Right atrium auricular region (tissue), 2 donors: Measurements from ENCODE around the gene SPRED2. TPM values are rescaled to one million over a fixed set of nuclear protein-coding genes. Genes with fewer than 3 reads are reported as not detected.

Experiments
- DNase-seq: peaks from one replicate; pipeline ENCODE4 v3.0.0-alpha.2; 2019; ENCODE audit warnings: low spot score
- H3K27ac ChIP-seq, 2 donors: fragments of 200-600 bp; sonication (generic); 1 replicate in 1 of 2; 2 replicates in 1 of 2; pipeline ENCODE4 v1.5.1; 2016 to 2019
- H3K27me3 ChIP-seq, 2 donors: fragments of 200-600 bp; sonication (generic); one replicate each; pipeline versions ENCODE4 v1.5.1 to v1.6.0; 2017 to 2019
- H3K36me3 ChIP-seq: fragments of 200-600 bp; sonication (generic); one replicate; pipeline ENCODE4 v1.5.1; 2016
- H3K4me1 ChIP-seq, 2 donors: fragments of 200-600 bp; sonication (generic); one replicate each; pipeline versions ENCODE4 v1.5.1 to v1.6.0; 2017 to 2019
- H3K4me3 ChIP-seq, 2 donors: fragments of 200-600 bp; sonication (generic); 1 replicate in 1 of 2; 2 replicates in 1 of 2; pipeline ENCODE4 v1.5.1; 2017 to 2019; ENCODE audit warnings: mild to moderate bottlenecking in 1 of 2, moderate library complexity in 1 of 2
- H3K9me3 ChIP-seq, 2 donors: fragments of 200-600 bp; sonication (generic); one replicate each; pipeline ENCODE4 v1.5.1; 2019
- total RNA-seq, 2 donors: library from RNA; depleted of rRNA; stranded (reverse); fragments of >200 nt; gene quantifications; one replicate each; pipeline ENCODE4 v1.1.0, GENCODE V29; 2016
- TF ChIP-seq, protein P1 (sequence below), 2 donors: fragments of 200-600 bp; sonication (generic); IDR thresholded peaks; one replicate each; pipeline ENCODE4 v1.5.1; 2019; ENCODE audit warnings: antibody characterized with exemption in 2 of 2

SPRED2 gene
- total RNA-seq, 2 donors from 2014 or later: 14.7 to 17.3 TPM

DNA sequence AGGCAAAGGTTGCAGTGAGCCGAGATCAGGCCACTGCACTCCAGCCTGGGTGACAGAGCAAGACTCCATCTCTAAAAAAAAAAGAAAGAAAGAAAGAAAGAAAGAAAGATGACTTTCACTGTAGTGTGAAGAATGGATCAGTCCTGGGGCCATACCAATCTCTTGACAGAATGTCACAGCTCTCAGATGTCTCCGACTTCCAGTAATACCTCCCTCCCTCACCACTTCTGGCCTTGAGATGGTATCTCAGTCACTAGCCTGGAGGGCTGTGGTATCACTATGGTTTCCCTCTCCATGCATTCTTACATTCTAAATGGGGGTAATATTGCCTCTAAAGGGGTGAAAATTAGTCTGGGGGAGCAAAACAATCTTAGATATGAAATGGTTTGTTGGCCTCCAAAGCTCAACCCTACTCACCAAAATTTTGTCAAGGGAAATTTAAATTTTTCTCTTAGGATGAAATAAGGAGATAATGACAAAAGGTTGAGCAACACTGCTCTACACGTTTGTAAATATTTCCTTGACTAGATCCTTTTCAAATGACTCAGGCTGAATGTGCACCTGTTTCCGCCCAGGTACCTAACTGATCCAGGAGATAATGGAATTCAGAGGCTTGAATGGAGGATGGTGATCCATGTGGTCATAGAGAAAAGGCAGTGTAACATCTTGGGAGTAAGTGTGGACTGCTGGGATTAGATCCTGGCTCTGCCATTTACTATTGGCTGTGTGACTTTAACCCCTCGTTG is 19.9 kb upstream of the SPRED2 start:
- Histone ChIP-seq H3K4me1 (no peaks in the 10 kb centered on the region), H3K27ac (no peak overlapping the region), H3K36me3 (no peaks in the 10 kb centered on the region), H3K9me3 (no peaks in the 10 kb centered on the region), H3K27me3 (no peaks in the 10 kb centered on the region), H3K4me3 (no peak overlapping the region)
- no peak for DNase-seq
- TF ChIP-seq, protein P1, sequence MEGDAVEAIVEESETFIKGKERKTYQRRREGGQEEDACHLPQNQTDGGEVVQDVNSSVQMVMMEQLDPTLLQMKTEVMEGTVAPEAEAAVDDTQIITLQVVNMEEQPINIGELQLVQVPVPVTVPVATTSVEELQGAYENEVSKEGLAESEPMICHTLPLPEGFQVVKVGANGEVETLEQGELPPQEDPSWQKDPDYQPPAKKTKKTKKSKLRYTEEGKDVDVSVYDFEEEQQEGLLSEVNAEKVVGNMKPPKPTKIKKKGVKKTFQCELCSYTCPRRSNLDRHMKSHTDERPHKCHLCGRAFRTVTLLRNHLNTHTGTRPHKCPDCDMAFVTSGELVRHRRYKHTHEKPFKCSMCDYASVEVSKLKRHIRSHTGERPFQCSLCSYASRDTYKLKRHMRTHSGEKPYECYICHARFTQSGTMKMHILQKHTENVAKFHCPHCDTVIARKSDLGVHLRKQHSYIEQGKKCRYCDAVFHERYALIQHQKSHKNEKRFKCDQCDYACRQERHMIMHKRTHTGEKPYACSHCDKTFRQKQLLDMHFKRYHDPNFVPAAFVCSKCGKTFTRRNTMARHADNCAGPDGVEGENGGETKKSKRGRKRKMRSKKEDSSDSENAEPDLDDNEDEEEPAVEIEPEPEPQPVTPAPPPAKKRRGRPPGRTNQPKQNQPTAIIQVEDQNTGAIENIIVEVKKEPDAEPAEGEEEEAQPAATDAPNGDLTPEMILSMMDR (IDR thresholded peaks at IDR 0.05): no peak

GRCh38 chr2:65450810-65451209 is 18.4 kb upstream of the SPRED2 start:
- H3K4me1 ChIP-seq: no peaks in the 10 kb centered on the region
- no peaks in the 10 kb centered on the region for H3K9me3 ChIP-seq
- H3K4me3 ChIP-seq: no peak overlapping the region
- TF ChIP-seq, protein P1 (IDR thresholded peaks at IDR 0.05): no peak
- H3K36me3 ChIP-seq: no peaks in the 10 kb centered on the region
- no peak overlapping the region for H3K27ac ChIP-seq
- no peaks in the 10 kb centered on the region for H3K27me3 ChIP-seq
- no peak for DNase-seq

DNA sequence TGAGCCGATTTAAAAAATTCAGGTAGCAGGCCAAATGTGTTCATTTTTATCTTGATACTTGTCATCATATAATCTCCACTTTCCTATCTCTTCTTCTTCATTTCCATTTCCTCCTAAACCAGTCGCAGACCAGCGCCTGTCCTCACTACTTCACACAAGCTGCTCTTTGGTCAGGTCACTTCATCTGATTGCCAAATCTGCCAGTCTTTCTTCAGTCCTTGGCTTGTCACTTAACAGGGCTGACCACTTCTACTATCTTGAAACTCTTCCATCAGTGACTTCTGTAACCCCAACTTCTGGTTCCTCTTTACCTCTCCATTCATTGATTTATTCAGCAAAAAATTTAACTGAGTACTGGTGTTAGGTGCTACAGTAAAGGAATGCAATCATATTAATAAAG is 18.0 kb upstream of the SPRED2 start:
- no peaks in the 10 kb centered on the region for H3K4me1 ChIP-seq
- TF ChIP-seq, protein P1 (IDR thresholded peaks at IDR 0.05): no peak
- H3K27ac ChIP-seq: no peak overlapping the region

DNA sequence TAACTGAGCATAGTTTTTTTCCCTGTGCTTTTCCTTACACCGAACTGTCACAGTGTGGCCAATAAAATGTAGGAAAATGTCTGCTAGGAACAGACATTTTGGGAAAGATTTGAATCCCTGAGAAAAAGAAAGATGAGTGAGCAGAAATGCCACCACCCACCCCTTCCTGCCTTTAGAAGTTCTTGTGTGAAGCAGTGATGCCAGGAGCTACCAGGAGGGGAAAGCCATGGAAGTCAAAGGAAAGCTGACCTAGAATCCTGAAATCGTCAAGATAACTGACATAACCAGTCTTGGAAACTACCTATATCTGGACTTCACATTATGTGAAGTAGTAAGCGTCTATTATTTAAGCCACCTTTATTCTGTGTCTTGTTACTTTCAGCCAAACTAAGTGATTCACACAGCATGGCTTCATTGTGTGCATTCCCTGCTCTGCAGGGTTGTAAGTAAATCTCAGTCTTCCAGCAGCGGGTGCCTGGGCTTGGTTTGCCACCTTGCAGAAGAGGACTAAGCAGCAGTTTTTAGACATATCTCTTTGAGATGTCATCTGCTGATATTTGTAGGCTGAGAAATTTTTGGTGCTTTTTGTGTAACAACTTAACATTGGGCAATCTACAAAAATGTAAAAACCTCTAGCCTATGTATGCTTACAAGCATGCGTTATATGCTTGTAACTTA is 11.2 kb upstream of the SPRED2 start:
- no peak for DNase-seq
- no peak overlapping the region for H3K4me3 ChIP-seq
- TF ChIP-seq, protein P1 (IDR thresholded peaks at IDR 0.05): no peak
- no peak overlapping the region for H3K27ac ChIP-seq
- H3K9me3 ChIP-seq: no peaks in the 10 kb centered on the region
- H3K27me3 ChIP-seq: no peaks in the 10 kb centered on the region
- H3K4me1 ChIP-seq: no peaks in the 10 kb centered on the region
- H3K36me3 ChIP-seq: no peaks in the 10 kb centered on the region

More for the DNA sequence above, 18.0 kb upstream of the SPRED2 start:
- no peaks in the 10 kb centered on the region for H3K9me3 ChIP-seq
- DNase-seq: no peak
- no peak overlapping the region for H3K4me3 ChIP-seq
- no peaks in the 10 kb centered on the region for H3K36me3 ChIP-seq
- H3K27me3 ChIP-seq: no peaks in the 10 kb centered on the region

- H3K36me3 ChIP-seq: no peaks in the 10 kb centered on the region
- H3K27ac ChIP-seq: no peak overlapping the region
- no peaks in the 10 kb centered on the region for H3K27me3 ChIP-seq
- no peak for DNase-seq
- H3K4me1 ChIP-seq: no peaks in the 10 kb centered on the region
- no peak overlapping the region for H3K4me3 ChIP-seq
- no peaks in the 10 kb centered on the region for H3K9me3 ChIP-seq
- TF ChIP-seq, protein P1 (IDR thresholded peaks at IDR 0.05): no peak
These were observed 10.1 kb upstream of the SPRED2 start for GRCh38 chr2:65442420-65443020.
